GM21737 (cell line): ENCODE results near the gene PEX11G.

ENCODE experiments used
- ATAC-seq: cut with Tn5 transposase; IDR thresholded peaks from one replicate; pipeline ENCODE4 v1.9.1; 2021; ENCODE audit warnings: mild to moderate bottlenecking, moderate library complexity; ENCODE audit not compliant: unreplicated experiment

PEX11G gene

GRCh38 chr19:7488736-7489353 lies at the start of gene PEX11G:
PEX11G (minus strand) TSS chr19:7489035; CDS start chr19:7489010, 25 bp downstream.
- ATAC-seq, result peak; percentile 73

GRCh38 chr19:7535998-7536695 lies 47.3 kb upstream of the PEX11G start:
- peak; percentile 7 for ATAC-seq

DNA sequence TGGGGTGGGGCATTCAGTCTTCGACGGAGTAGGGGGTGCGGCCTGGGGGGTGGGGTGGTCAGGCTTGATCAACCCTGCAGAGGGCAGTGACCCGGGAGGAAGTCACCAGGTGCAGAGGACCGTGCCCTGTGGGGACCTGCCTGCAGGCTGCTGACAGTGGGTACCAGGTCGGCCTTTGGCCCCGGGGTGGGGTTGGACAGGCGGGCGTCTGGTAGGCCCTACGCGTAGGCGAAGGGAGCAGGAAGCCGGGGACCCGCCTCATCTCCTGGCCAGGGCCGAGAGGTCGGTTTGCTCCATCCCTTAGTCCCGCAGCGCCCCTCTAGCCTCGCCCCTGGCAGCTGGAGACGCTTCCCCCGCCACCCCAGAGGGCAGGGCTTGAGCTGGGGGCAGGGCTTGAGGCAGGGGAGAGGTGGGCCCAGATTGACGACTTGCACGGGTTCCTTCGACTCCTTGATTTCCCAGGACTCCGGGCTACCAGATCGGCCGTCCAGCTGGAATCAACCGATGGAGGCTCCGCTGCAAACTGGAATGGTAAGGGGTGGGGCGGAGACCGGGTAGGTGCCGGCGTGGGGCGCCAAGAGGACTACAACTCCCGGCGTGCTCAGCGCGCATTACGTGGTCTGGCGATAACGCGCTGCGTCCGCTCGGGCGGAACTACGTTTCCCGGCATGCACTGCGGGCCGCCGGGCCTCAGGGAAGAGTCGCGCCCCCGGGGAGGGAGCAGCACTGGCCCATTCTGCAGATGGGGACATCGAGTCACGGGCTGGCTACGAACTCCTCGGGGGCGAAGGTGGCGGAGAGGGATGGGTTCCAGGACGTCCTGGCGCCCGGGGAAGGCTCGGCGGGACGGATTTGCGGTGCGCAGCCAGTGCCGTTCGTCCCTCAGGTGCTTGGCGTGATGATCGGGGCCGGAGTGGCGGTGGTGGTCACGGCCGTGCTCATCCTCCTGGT lies 46.5 kb upstream of the PEX11G start, which contains the start of gene PNPLA6:
Gene PNPLA6, plus strand, starts transcription at position 671 of the 951 bp plus-strand sequence. Its CDS starts 72 bp downstream, at position 743.
- peak; percentile 67 for ATAC-seq

GRCh38 chr19:7534531-7535046 lies 45.8 kb upstream of the PEX11G start:
- peak; percentile 15 for ATAC-seq

DNA sequence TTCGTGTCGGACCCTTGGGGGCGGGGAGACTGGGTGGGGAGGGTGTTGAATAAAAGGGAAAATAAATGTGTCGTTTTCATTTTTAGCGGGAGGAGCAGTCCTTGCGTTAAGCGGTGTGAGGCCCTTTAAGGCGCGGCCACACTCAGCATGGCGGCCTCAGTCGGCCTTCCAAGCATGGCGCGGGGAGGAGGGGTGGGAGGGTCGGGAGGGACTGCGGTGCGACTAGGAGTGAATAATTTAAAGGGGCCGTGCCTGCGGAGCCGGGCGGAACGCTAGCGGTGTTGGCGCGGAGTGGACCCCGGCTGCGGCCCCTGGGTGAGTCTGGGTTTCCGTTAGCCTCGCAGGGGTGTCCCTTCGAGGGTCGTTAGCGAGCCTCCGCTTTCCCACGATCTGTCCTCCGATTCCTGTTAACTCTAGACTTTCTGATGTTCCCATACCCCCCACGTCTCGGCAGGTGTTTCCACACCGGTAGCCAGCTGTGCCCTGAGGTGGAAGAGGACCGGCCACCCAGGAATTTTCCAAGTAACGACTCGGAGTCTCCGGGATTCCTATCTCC lies 45.2 kb upstream of the PEX11G start:
- ATAC-seq, result no peak

- ATAC-seq, result no peak
These were observed 44.5 kb upstream of the PEX11G start for GRCh38 chr19:7533281-7533885.

DNA sequence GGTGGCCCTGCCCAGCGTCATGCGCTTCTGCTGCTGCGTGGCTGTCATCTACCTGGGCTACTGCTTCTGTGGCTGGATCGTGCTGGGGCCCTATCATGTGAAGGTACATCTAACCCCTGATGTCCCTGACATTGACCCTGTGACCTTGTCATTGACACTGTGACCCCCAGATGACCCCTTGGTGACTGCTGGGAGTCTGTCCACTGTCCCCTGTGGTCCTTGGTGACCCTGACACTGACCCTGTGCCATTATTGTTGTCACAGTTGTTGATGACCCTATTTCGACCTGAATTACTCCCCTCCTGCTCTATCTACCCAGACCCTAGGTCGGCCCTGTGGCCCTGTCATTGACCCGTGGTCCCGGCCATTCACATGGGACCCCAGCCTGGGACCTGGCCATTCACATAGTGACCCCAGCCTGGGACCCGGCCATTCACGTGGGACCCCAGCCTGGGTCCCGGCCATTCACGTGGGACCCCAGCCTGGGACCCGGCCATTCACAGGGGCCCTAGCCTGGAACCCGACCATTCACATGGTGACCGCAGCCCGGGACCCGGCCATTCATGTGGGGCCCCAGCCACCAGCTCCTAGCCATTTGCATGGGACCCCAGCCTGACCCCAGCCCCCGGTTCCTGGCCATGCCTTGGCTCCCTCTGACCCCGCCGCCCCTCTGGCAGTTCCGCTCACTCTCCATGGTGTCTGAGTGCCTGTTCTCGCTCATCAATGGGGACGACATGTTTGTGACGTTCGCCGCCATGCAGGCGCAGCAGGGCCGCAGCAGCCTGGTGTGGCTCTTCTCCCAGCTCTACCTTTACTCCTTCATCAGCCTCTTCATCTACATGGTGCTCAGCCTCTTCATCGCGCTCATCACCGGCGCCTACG lies 41.0 kb upstream of the PEX11G start:
- ATAC-seq, result no peak

DNA sequence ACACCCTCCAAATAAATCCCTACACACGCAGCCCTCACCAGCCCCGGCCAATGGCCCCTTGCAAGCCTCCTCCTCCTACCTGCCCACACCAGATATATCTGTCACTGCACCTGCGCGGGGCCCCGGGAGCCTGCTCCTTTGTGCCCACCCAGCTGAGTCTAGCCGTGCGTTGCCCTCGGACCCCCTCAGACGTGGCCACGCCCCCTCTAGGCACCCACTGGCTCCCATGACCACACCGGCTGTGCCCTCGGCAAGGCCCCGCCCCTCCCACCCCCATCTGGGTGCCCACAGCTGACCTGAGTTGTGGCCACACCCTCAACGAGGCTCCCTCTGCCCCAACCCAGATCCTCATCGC lies 40.4 kb upstream of the PEX11G start:
- ATAC-seq, result no peak

- no peak for ATAC-seq
These were observed 39.8 kb upstream of the PEX11G start for GRCh38 chr19:7528522-7529245.

DNA sequence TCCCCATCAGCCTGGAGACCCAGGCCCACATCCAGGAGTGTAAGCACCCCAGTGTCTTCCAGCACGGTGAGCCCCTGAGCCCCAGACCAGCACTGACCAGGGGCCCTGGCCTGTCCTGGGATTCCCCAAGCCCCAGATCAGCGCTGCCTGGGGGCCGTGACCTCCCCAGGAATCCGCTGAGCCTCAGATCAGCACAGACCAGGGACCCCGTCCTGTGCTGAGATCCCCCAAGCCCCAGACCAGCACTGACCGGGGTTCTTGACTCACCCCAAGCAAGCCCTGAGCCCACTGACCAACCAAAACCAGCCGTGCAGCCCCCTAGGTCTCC lies 39.3 kb upstream of the PEX11G start:
- ATAC-seq, result no peak

DNA sequence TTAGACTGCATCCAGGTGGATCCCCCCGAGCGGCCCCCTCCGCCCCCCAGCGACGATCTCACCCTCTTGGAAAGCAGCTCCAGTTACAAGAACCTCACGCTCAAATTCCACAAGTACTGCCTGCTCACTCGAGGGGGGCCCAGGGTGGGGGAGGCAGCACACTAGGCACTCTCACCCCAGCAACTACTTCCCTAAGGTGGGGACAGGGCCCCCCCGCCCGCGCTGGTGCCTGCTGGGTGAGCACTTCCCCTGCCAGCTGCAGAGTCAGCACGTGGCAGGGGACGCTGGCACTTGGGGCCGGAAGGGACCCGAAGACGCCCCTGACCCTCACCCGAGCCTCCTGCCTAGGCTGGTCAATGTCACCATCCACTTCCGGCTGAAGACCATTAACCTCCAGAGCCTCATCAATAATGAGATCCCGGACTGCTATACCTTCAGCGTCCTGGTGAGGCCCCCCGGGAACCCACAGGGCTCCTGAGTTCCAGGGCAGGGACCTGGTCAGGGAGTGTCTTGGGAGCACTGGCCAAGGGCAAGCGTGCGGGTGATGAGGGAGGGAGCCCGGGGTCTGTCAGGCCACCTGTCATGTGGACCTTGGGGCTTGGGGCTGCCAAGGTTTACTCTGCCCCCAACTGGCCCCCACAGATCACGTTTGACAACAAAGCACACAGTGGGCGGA lies 38.8 kb upstream of the PEX11G start:
- no peak for ATAC-seq

- ATAC-seq, result no peak
These were observed 37.5 kb upstream of the PEX11G start for GRCh38 chr19:7526059-7526929.

GRCh38 chr19:7524992-7525739 lies 36.3 kb upstream of the PEX11G start:
- no peak for ATAC-seq

DNA sequence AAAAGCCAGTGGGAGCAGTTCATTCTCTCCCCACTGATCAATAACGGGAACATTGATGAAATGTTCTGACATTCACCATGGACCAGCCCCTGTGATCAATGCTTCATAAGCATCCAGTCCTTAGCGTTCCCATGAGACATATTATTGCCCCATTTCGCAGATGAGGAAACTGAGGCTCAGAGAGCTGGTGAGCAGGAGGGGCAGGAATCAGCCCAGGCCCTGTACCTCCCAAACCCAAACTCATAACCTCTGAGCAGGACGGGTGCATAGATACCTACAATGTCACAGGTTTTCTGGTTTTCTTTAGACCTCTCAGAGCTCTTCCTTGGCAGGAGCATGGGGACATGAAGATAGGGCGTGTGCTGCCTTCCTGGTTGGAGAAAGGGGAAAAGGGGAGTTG lies 35.7 kb upstream of the PEX11G start:
- no peak for ATAC-seq

GRCh38 chr19:7522923-7523667 lies 34.3 kb upstream of the PEX11G start:
- no peak for ATAC-seq
